IMR-90 (cell line): ENCODE results near the gene TMC3. TPM values are rescaled to one million over a fixed set of nuclear protein-coding genes. Genes with fewer than 3 reads are reported as not detected.

Source experiments
- ATAC-seq: fragments of 200-7000 bp; cut with Tn5 transposase; 2 replicates; pipeline ENCODE4 v1.9.1; 2020; ENCODE audit warnings: low read depth, mild to moderate bottlenecking, moderate library complexity
- BruUV-seq: library from RNA; stranded (reverse); fragments of 400-500 nt; replicated peaks from 2 replicates; lab custom pipeline; 2021; lab: Mats Ljungman, UMichigan
- CTCF ChIA-PET: fragments of 300-600 bp; formaldehyde crosslinking; extraction: SDS; loops from one replicate; lab custom pipeline; 2021; ENCODE audit warnings: antibody characterized with exemption; lab: Yijun Ruan, JAX
- POLR2A ChIA-PET: fragments of 300-600 bp; sonication (Branson Sonifier 250); formaldehyde crosslinking; loops from one replicate; lab custom pipeline; 2022; ENCODE audit warnings: antibody characterized with exemption; ENCODE audit not compliant: unreplicated experiment; lab: Charles Lee
- DNase-seq: peaks from one replicate; pipeline ENCODE4 v3.0.0; 2013
- H2AFZ ChIP-seq: replicated peaks from 2 replicates; pipeline ENCODE3; 2013; ENCODE audit warnings: low read length, mild to moderate bottlenecking; ENCODE audit not compliant: poor library complexity
- H2AK5ac ChIP-seq: 2 replicates; pipeline ENCODE4 v1.6.1; 2013; ENCODE audit warnings: low read depth, low read length, inconsistent platforms
- H2AK9ac ChIP-seq: replicated peaks from 2 replicates; pipeline ENCODE3; 2013; ENCODE audit warnings: mild to moderate bottlenecking, low read depth, low read length, moderate library complexity; ENCODE audit not compliant: poor library complexity
- H2BK120ac ChIP-seq: 2 replicates; pipeline ENCODE4 v1.6.1; 2013; ENCODE audit warnings: low read depth, low read length, inconsistent platforms
- H2BK15ac ChIP-seq: 3 replicates; pipeline ENCODE4 v1.6.1; 2013; ENCODE audit warnings: low read depth, low read length, inconsistent platforms
- H2BK20ac ChIP-seq: 2 replicates; pipeline ENCODE4 v1.6.1; 2013; ENCODE audit warnings: low read depth, mild to moderate bottlenecking, inconsistent platforms, low read length, moderate library complexity
- H2BK5ac ChIP-seq: 2 replicates; pipeline ENCODE4 v1.6.1; 2013; ENCODE audit warnings: mild to moderate bottlenecking, low read depth, low read length, inconsistent platforms; ENCODE audit not compliant: poor library complexity, severe bottlenecking
- H3K14ac ChIP-seq: replicated peaks from 2 replicates; pipeline ENCODE4 v1.6.1; 2013; ENCODE audit warnings: low read depth, low read length, inconsistent platforms
- H3K18ac ChIP-seq: 2 replicates; pipeline ENCODE4 v1.6.1; 2013; ENCODE audit warnings: low read depth, low read length, control low read depth
- H3K23ac ChIP-seq: 2 replicates; pipeline ENCODE4 v1.6.1; 2013; ENCODE audit warnings: low read depth, low read length, inconsistent platforms
- H3K27ac ChIP-seq: 2 replicates; pipeline ENCODE4 v1.5.1; 2013; ENCODE audit warnings: mild to moderate bottlenecking, control low read depth, low read length; ENCODE audit not compliant: insufficient read depth
- H3K27me3 ChIP-seq: 2 replicates; pipeline ENCODE4 v1.6.1; 2013; ENCODE audit warnings: low read length; ENCODE audit not compliant: control insufficient read depth, insufficient read depth
- H3K36me3 ChIP-seq: 2 replicates; pipeline ENCODE4 v1.6.1; 2013; ENCODE audit warnings: low read length, mixed read lengths; ENCODE audit not compliant: control insufficient read depth, insufficient read depth
- H3K4ac ChIP-seq: 2 replicates; pipeline ENCODE4 v1.6.1; 2013; ENCODE audit warnings: low read depth, low read length, inconsistent platforms
- H3K4me1 ChIP-seq: 2 replicates; pipeline ENCODE4 v1.6.1; 2013; ENCODE audit warnings: low read length, mixed read lengths; ENCODE audit not compliant: control insufficient read depth, insufficient read depth
- H3K4me2 ChIP-seq: 2 replicates; pipeline ENCODE4 v1.6.1; 2013; ENCODE audit warnings: low read depth, mild to moderate bottlenecking, control low read depth, low read length, moderate library complexity
- H3K4me3 ChIP-seq: 2 replicates; pipeline ENCODE4 v1.5.1; 2013; ENCODE audit warnings: low read depth, mild to moderate bottlenecking, control low read depth, low read length, moderate library complexity; ENCODE audit not compliant: insufficient read depth
- H3K56ac ChIP-seq: 2 replicates; pipeline ENCODE4 v1.6.1; 2013; ENCODE audit warnings: low read length, inconsistent platforms; ENCODE audit not compliant: insufficient read depth; ENCODE audit errors: extremely low read depth
- H3K79me1 ChIP-seq, 2 experiments: 2 replicates each; pipeline ENCODE4 v1.6.1; 2013; ENCODE audit warnings: low read length in 2 of 2, inconsistent platforms in 1 of 2, low read depth in 1 of 2
- H3K9ac ChIP-seq: 2 replicates; pipeline ENCODE4 v1.6.1; 2013; ENCODE audit warnings: low read depth, low read length, control low read depth
- H3K9me1 ChIP-seq: 2 replicates; pipeline ENCODE4 v1.6.1; 2013; ENCODE audit warnings: low read length, inconsistent platforms; ENCODE audit not compliant: insufficient read depth
- H3K9me3 ChIP-seq: 2 replicates; pipeline ENCODE4 v1.6.1; 2013; ENCODE audit warnings: low read length; ENCODE audit not compliant: control insufficient read depth, insufficient read depth
- H4K20me1 ChIP-seq: 2 replicates; pipeline ENCODE4 v1.6.1; 2013; ENCODE audit warnings: low read length, inconsistent platforms; ENCODE audit not compliant: insufficient read depth
- H4K5ac ChIP-seq: 2 replicates; pipeline ENCODE4 v1.6.1; 2013; ENCODE audit warnings: mild to moderate bottlenecking, low read depth, low read length, control low read depth
- H4K8ac ChIP-seq, 2 experiments: 2 replicates each; pipeline ENCODE4 v1.6.1; 2013; ENCODE audit warnings: low read depth in 2 of 2, low read length in 2 of 2, control low read depth in 1 of 2, inconsistent platforms in 1 of 2
- H4K91ac ChIP-seq: 2 replicates; pipeline ENCODE4 v1.6.1; 2013; ENCODE audit warnings: low read depth, low read length, inconsistent platforms; ENCODE audit not compliant: insufficient read depth
- BHLHE40 ChIP-seq: fragments of 150-350 bp; IDR thresholded peaks from 2 replicates; pipeline ENCODE4 v1.6.1; 2016; ENCODE audit warnings: mild to moderate bottlenecking, low read depth, low read length
- CHD1 ChIP-seq: IDR thresholded peaks from 2 replicates; pipeline ENCODE4 v1.6.1; 2012; ENCODE audit warnings: low read depth, low read length, improper control_type of control experiment
- FOS ChIP-seq: fragments of 150-350 bp; IDR thresholded peaks from 2 replicates; pipeline ENCODE4 v1.6.1; 2016; ENCODE audit warnings: low read depth, low read length
- MAFK ChIP-seq: IDR thresholded peaks from 2 replicates; pipeline ENCODE4 v1.6.1; 2012; ENCODE audit warnings: low read depth, low read length, improper control_type of control experiment
- MAZ ChIP-seq: IDR thresholded peaks from 2 replicates; pipeline ENCODE4 v1.6.1; 2012; ENCODE audit warnings: low read depth, mild to moderate bottlenecking, low read length, improper control_type of control experiment, moderate library complexity, borderline replicate concordance
- MXI1 ChIP-seq: IDR thresholded peaks from 2 replicates; pipeline ENCODE4 v1.6.1; 2012; ENCODE audit warnings: low read depth, mild to moderate bottlenecking, low read length, moderate library complexity, borderline replicate concordance
- NFE2L2 ChIP-seq: fragments of 150-350 bp; IDR thresholded peaks from 2 replicates; pipeline ENCODE4 v1.6.1; 2016; ENCODE audit warnings: low read depth, mild to moderate bottlenecking, low read length
- POLR2A ChIP-seq: IDR thresholded peaks from 2 replicates; pipeline ENCODE4 v1.6.1; 2012; ENCODE audit warnings: mild to moderate bottlenecking, low read depth, low read length
- whole genome bisulfite sequencing, 2 experiments: methylation state at CpG; one replicate each; pipeline versions ENCODE4 v1.1.5 to v1.1.7; 2013; ENCODE audit warnings: missing lambda C conversion rate in 2 of 2; ENCODE audit not compliant: insufficient read length in 1 of 2; ENCODE audit errors: extremely low coverage in 2 of 2; 5-methylcytosine and 5-hydroxymethylcytosine counted together
- dilution Hi-C: fragments of 300-500 bp; cut with HindIII; formaldehyde crosslinking; loops from one replicate; pipeline ENCODE4 v1.14.3; 2018; ENCODE audit warnings: low sequenced_read_pairs; ENCODE audit not compliant: unreplicated experiment
- in situ Hi-C: fragments of 300-500 bp; cut with MboI; formaldehyde crosslinking; loops from 3 replicates; pipeline ENCODE4 v1.14.3; 2019; ENCODE audit warnings: low sequenced_read_pairs, inconsistent platforms, mixed read lengths
- intact Hi-C: fragments of 100-400 bp; cut with micrococcal nuclease; formaldehyde crosslinking; loops from 2 replicates; pipeline ENCODE4 v1.10.0; 2022
- polyA plus RNA-seq, 3 experiments: library from polyadenylated mRNA; depleted of rRNA; stranded (reverse); fragments of >200 nt; gene quantifications; 2 replicates each; pipeline ENCODE4 v1.2.3, GENCODE V29; 2012; ENCODE audit warnings: low replicate concordance in 1 of 3
- total RNA-seq: library from RNA; depleted of rRNA; stranded (reverse); fragments of >200 nt; gene quantifications from 2 replicates; pipeline ENCODE4 v1.2.3, GENCODE V29; 2012
- TF ChIP-seq, protein P1 (sequence below): fragments of 150-350 bp; IDR thresholded peaks from 2 replicates; pipeline ENCODE4 v1.6.1; 2016; ENCODE audit warnings: low read depth, mild to moderate bottlenecking, low read length, moderate library complexity, borderline replicate concordance
- TF ChIP-seq, protein P2 (sequence below): fragments of 150-350 bp; IDR thresholded peaks from 2 replicates; pipeline ENCODE4 v1.6.1; 2017; ENCODE audit warnings: mild to moderate bottlenecking, antibody characterized with exemption, low read length, low read depth

TMC3 gene
- total and polyA plus RNA-seq, 2 of the 4 experiments (the other 2 are of a cell fraction): not detected

DNA sequence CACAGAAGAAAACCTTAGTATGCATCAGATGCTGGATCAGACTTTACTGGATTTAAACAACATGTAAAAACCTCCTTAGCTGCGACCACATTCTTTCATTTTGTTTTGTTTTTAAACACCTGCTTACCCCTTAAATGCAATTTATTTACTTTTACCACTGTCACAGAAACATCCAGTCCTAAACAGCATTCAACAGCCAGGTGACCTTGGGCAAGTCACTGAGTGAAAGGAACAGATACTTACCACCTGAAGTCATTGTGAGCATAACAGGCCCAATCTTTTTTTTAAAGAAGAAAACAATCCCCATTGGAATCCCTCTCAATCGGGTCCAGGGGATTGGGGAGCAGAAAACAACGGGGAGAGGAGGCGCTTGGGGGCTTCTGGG, 50.5 kb downstream of the TMC3 start:
- intact Hi-C loops: no loop called here

More for the DNA sequence above, 50.5 kb downstream of the TMC3 start:
- ATAC-seq (no peak), DNase-seq (no peak)
- Histone ChIP-seq H2BK15ac (no peak overlapping the region), H3K9ac (peak overlapping the region; percentile 66), H4K91ac (no peak overlapping the region), H2AK5ac (no peak overlapping the region), H3K9me1 (peaks cover 17% of the 10 kb centered on the region), H3K36me3 (peaks cover 18% of the 10 kb centered on the region), H3K27me3 (no peaks in the 10 kb centered on the region), H3K18ac (no peak overlapping the region), H3K27ac (peak overlapping the region; percentile 59), H3K23ac (peak overlapping the region; percentile 76), H3K4me1 (peaks cover 24% of the 10 kb centered on the region), H3K9me3 (no peaks in the 10 kb centered on the region), H3K14ac (peak overlapping the region; percentile 75), H4K8ac (no peak overlapping the region), H3K4me3 (peak overlapping the region; percentile 81), H4K5ac (no peak overlapping the region), H3K4ac (peak overlapping the region; percentile 66; the same call in 1 of the 2 replicates), H3K4me2 (peak overlapping the region; percentile 94), H2AFZ (peak overlapping the region; percentile 93), H4K20me1 (no peaks in the 10 kb centered on the region), H2BK5ac (peak overlapping the region; percentile 64), H3K56ac (no peak overlapping the region), H2BK20ac (no peak overlapping the region; the same call in 1 of the 2 replicates), H2AK9ac (peak overlapping the region; percentile 89), H3K79me1 (peaks cover 12 to 37% of the 10 kb centered on the region in 2 experiments), H2BK120ac (no peak overlapping the region; the same call in 1 of the 2 replicates)
- in situ Hi-C loops: no loop called here
- TF ChIP-seq, protein P1, sequence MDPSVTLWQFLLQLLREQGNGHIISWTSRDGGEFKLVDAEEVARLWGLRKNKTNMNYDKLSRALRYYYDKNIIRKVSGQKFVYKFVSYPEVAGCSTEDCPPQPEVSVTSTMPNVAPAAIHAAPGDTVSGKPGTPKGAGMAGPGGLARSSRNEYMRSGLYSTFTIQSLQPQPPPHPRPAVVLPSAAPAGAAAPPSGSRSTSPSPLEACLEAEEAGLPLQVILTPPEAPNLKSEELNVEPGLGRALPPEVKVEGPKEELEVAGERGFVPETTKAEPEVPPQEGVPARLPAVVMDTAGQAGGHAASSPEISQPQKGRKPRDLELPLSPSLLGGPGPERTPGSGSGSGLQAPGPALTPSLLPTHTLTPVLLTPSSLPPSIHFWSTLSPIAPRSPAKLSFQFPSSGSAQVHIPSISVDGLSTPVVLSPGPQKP: no peak
- TF ChIP-seq MAFK: no peak
- TF ChIP-seq MXI1: no peak
- no peak for TF ChIP-seq CHD1
- no peak for TF ChIP-seq MAZ
- TF ChIP-seq FOS: no peak
- no peak for TF ChIP-seq POLR2A
- TF ChIP-seq, protein P2, sequence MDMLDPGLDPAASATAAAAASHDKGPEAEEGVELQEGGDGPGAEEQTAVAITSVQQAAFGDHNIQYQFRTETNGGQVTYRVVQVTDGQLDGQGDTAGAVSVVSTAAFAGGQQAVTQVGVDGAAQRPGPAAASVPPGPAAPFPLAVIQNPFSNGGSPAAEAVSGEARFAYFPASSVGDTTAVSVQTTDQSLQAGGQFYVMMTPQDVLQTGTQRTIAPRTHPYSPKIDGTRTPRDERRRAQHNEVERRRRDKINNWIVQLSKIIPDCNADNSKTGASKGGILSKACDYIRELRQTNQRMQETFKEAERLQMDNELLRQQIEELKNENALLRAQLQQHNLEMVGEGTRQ: no peak
- no peak for TF ChIP-seq NFE2L2
- no peak for TF ChIP-seq BHLHE40
- TSS peak; percentile 67 for BruUV-seq
- WGBS, 2 experiments: no CpG with 5 or more reads among the region's 4 CpGs
- POLR2A ChIA-PET: no interaction called here
- dilution Hi-C loops: no loop called here
- CTCF ChIA-PET: interaction anchor here (0.7 to 1.2 kb wide), 2 partner anchors 15 to 48 kb away, joined by 3 read pairs; no protein-coding TSS in a partner anchor
